ENCODE results near the gene TEAD1. TPM values are rescaled to one million over a fixed set of nuclear protein-coding genes. Genes with fewer than 3 reads are reported as not detected.

Gene TEAD1
- total and polyA plus RNA-seq, 2 experiments from 2014 or later, result 24.5 to 103 TPM

DNA sequence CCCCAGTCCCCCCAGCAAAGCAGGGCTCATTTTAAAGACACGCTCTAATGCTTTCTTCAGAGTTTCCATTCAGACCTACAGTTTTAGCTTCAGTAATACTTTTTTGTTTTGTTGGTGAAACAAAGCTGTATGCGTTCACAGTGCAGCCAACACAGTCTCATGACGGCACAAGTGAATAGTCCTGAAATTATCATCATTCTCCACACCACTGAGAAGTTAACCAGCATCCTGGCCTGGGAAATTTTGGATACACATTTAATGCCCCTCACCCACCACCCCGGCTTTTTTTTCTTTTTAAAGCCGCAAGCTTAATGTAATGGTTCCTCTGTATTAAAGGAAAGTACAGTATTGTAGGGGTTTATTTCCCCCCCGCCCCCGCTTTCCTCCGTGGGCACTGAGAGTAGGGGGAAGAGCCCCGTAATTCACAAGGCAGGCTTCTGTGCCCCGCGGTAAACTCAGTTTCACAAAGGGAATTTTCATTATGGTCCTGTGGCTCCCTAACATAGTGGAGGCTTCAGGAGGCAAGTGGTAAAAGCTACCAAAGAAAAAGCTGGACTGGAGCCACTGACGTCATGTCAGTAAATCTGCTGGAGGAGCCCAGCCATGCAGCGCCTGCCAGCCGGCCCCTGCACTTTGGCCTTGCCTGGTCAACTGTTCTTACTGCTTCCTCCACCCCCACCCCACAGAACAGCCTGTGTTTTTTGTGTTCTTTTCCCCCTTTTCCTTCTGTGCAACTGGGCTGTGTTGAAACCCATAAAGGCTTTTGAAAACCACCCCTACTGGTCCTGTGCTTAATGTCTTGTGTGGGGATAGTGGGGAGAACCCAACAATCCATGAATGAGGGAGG lies 18.2 kb downstream of the TEAD1 start:
- ATAC-seq (peak; percentile 13), DNase-seq (ENCODE audit: low spot score) (no peak)
- no peak overlapping the region for H3K27ac Mint-ChIP-seq
- H4K20me1 ChIP-seq (replicated peaks; ENCODE audit: insufficient read depth), result peaks cover 84% of the 10 kb centered on the region
- peak overlapping the region; percentile 42 for H3K4me2 ChIP-seq
- no peaks in the 10 kb centered on the region for H3K9me2 ChIP-seq (ENCODE audit: insufficient read depth)
- no peaks in the 10 kb centered on the region for H3K36me3 ChIP-seq (ENCODE audit: insufficient read depth)
- TF ChIP-seq STAT1 (IDR thresholded peaks at IDR 0.05; ENCODE audit: unreplicated experiment) (no peak), POLR2AphosphoS5 (IDR thresholded peaks at IDR 0.05; ENCODE audit: low read depth) (no peak)
- TF ChIP-seq, protein P1, sequence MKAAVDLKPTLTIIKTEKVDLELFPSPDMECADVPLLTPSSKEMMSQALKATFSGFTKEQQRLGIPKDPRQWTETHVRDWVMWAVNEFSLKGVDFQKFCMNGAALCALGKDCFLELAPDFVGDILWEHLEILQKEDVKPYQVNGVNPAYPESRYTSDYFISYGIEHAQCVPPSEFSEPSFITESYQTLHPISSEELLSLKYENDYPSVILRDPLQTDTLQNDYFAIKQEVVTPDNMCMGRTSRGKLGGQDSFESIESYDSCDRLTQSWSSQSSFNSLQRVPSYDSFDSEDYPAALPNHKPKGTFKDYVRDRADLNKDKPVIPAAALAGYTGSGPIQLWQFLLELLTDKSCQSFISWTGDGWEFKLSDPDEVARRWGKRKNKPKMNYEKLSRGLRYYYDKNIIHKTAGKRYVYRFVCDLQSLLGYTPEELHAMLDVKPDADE (IDR thresholded peaks at IDR 0.05), result no peak
- TF ChIP-seq, protein P2, sequence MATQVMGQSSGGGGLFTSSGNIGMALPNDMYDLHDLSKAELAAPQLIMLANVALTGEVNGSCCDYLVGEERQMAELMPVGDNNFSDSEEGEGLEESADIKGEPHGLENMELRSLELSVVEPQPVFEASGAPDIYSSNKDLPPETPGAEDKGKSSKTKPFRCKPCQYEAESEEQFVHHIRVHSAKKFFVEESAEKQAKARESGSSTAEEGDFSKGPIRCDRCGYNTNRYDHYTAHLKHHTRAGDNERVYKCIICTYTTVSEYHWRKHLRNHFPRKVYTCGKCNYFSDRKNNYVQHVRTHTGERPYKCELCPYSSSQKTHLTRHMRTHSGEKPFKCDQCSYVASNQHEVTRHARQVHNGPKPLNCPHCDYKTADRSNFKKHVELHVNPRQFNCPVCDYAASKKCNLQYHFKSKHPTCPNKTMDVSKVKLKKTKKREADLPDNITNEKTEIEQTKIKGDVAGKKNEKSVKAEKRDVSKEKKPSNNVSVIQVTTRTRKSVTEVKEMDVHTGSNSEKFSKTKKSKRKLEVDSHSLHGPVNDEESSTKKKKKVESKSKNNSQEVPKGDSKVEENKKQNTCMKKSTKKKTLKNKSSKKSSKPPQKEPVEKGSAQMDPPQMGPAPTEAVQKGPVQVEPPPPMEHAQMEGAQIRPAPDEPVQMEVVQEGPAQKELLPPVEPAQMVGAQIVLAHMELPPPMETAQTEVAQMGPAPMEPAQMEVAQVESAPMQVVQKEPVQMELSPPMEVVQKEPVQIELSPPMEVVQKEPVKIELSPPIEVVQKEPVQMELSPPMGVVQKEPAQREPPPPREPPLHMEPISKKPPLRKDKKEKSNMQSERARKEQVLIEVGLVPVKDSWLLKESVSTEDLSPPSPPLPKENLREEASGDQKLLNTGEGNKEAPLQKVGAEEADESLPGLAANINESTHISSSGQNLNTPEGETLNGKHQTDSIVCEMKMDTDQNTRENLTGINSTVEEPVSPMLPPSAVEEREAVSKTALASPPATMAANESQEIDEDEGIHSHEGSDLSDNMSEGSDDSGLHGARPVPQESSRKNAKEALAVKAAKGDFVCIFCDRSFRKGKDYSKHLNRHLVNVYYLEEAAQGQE (IDR thresholded peaks at IDR 0.05; ENCODE audit: unreplicated experiment), result no peak
- no peaks in the 10 kb centered on the region for H3K9me3 Mint-ChIP-seq
- H3K4me3 ChIP-seq, result no peak overlapping the region
- H3K4me1 Mint-ChIP-seq, result peaks cover 94% of the 10 kb centered on the region
- no peaks in the 10 kb centered on the region for H3F3A ChIP-seq (replicated peaks; ENCODE audit: low read depth)
- no peak overlapping the region; the same call in 2 of the 3 replicates for H3K4me3 Mint-ChIP-seq
- no peak overlapping the region for H3K27ac ChIP-seq (ENCODE audit: low read depth)
- no peak overlapping the region for H2AFZ ChIP-seq
- peaks cover 8% of the 10 kb centered on the region for H3K27me3 ChIP-seq (ENCODE audit: insufficient read depth)
- H3K4me1 ChIP-seq (ENCODE audit: insufficient read depth), result peaks cover 91% of the 10 kb centered on the region
- H3K36me3 Mint-ChIP-seq (ENCODE audit: low read depth), result no peaks in the 10 kb centered on the region
- H3K27me3 Mint-ChIP-seq (ENCODE audit: insufficient read depth, low read depth, poor library complexity), result peaks cover 11% of the 10 kb centered on the region
- peaks cover 100% of the 10 kb centered on the region for H3K79me2 ChIP-seq (replicated peaks; ENCODE audit: insufficient read depth)

DNA sequence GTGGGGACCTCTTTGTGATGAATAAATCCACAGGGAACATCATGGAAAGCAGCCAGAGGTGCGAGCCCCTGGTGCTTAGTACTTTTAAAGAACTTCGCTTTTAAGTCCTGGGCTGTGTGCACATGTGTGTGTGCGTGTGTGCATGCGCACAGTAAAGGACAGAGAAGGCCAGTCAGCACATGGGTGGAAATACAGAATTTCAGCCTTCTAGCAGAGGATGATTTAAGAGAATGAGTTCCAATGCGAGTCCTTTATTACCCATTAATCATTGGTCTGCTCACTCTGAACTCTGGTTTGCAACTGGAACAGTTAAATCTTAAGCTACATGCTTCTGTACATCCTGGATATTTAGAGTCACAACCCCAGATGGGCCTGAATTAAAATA lies 18.9 kb downstream of the TEAD1 start:
- no peak for DNase-seq (ENCODE audit: low spot score)
- Histone ChIP-seq H3K27ac (ENCODE audit: low read depth) (no peak overlapping the region), H3K4me1 (ENCODE audit: insufficient read depth) (peaks cover 92% of the 10 kb centered on the region), H3K27me3 (ENCODE audit: insufficient read depth) (peaks cover 7% of the 10 kb centered on the region), H4K20me1 (replicated peaks; ENCODE audit: insufficient read depth) (peaks cover 88% of the 10 kb centered on the region), H3K36me3 (ENCODE audit: insufficient read depth) (no peaks in the 10 kb centered on the region), H3K9me2 (ENCODE audit: insufficient read depth) (no peaks in the 10 kb centered on the region), H3F3A (replicated peaks; ENCODE audit: low read depth) (no peaks in the 10 kb centered on the region), H2AFZ (no peak overlapping the region), H3K4me2 (peak overlapping the region; percentile 42), H3K4me3 (no peak overlapping the region), H3K79me2 (replicated peaks; ENCODE audit: insufficient read depth) (peaks cover 100% of the 10 kb centered on the region)
- H3K27ac Mint-ChIP-seq, result no peak overlapping the region
- no peak for ATAC-seq
- H3K4me3 Mint-ChIP-seq, result no peak overlapping the region
- peaks cover 92% of the 10 kb centered on the region for H3K4me1 Mint-ChIP-seq
- no peaks in the 10 kb centered on the region for H3K9me3 Mint-ChIP-seq
- peaks cover 15% of the 10 kb centered on the region for H3K27me3 Mint-ChIP-seq (ENCODE audit: insufficient read depth, low read depth, poor library complexity)
- no peaks in the 10 kb centered on the region for H3K36me3 Mint-ChIP-seq (ENCODE audit: low read depth)
- TF ChIP-seq, protein P3, sequence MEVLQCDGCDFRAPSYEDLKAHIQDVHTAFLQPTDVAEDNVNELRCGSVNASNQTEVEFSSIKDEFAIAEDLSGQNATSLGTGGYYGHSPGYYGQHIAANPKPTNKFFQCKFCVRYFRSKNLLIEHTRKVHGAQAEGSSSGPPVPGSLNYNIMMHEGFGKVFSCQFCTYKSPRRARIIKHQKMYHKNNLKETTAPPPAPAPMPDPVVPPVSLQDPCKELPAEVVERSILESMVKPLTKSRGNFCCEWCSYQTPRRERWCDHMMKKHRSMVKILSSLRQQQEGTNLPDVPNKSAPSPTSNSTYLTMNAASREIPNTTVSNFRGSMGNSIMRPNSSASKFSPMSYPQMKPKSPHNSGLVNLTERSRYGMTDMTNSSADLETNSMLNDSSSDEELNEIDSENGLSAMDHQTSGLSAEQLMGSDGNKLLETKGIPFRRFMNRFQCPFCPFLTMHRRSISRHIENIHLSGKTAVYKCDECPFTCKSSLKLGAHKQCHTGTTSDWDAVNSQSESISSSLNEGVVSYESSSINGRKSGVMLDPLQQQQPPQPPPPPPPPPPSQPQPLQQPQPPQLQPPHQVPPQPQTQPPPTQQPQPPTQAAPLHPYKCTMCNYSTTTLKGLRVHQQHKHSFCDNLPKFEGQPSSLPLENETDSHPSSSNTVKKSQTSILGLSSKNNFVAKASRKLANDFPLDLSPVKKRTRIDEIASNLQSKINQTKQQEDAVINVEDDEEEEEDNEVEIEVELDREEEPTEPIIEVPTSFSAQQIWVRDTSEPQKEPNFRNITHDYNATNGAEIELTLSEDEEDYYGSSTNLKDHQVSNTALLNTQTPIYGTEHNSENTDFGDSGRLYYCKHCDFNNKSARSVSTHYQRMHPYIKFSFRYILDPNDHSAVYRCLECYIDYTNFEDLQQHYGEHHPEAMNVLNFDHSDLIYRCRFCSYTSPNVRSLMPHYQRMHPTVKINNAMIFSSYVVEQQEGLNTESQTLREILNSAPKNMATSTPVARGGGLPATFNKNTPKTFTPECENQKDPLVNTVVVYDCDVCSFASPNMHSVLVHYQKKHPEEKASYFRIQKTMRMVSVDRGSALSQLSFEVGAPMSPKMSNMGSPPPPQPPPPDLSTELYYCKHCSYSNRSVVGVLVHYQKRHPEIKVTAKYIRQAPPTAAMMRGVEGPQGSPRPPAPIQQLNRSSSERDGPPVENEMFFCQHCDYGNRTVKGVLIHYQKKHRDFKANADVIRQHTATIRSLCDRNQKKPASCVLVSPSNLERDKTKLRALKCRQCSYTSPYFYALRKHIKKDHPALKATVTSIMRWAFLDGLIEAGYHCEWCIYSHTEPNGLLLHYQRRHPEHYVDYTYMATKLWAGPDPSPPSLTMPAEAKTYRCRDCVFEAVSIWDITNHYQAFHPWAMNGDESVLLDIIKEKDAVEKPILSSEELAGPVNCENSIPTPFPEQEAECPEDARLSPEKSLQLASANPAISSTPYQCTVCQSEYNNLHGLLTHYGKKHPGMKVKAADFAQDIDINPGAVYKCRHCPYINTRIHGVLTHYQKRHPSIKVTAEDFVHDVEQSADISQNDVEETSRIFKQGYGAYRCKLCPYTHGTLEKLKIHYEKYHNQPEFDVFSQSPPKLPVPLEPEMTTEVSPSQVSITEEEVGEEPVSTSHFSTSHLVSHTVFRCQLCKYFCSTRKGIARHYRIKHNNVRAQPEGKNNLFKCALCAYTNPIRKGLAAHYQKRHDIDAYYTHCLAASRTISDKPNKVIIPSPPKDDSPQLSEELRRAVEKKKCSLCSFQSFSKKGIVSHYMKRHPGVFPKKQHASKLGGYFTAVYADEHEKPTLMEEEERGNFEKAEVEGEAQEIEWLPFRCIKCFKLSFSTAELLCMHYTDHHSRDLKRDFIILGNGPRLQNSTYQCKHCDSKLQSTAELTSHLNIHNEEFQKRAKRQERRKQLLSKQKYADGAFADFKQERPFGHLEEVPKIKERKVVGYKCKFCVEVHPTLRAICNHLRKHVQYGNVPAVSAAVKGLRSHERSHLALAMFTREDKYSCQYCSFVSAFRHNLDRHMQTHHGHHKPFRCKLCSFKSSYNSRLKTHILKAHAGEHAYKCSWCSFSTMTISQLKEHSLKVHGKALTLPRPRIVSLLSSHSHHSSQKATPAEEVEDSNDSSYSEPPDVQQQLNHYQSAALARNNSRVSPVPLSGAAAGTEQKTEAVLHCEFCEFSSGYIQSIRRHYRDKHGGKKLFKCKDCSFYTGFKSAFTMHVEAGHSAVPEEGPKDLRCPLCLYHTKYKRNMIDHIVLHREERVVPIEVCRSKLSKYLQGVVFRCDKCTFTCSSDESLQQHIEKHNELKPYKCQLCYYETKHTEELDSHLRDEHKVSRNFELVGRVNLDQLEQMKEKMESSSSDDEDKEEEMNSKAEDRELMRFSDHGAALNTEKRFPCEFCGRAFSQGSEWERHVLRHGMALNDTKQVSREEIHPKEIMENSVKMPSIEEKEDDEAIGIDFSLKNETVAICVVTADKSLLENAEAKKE (CRISPR knock-in tag; IDR thresholded peaks at IDR 0.05), result no peak
- TF ChIP-seq, protein P4, sequence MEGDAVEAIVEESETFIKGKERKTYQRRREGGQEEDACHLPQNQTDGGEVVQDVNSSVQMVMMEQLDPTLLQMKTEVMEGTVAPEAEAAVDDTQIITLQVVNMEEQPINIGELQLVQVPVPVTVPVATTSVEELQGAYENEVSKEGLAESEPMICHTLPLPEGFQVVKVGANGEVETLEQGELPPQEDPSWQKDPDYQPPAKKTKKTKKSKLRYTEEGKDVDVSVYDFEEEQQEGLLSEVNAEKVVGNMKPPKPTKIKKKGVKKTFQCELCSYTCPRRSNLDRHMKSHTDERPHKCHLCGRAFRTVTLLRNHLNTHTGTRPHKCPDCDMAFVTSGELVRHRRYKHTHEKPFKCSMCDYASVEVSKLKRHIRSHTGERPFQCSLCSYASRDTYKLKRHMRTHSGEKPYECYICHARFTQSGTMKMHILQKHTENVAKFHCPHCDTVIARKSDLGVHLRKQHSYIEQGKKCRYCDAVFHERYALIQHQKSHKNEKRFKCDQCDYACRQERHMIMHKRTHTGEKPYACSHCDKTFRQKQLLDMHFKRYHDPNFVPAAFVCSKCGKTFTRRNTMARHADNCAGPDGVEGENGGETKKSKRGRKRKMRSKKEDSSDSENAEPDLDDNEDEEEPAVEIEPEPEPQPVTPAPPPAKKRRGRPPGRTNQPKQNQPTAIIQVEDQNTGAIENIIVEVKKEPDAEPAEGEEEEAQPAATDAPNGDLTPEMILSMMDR (conservative IDR thresholded peaks at IDR 0.05; ENCODE audit: low read depth in 2 of 2), result no peak
- no peak for TF ChIP-seq JUNB (IDR thresholded peaks at IDR 0.05; ENCODE audit: unreplicated experiment)
- no peak for TF ChIP-seq ZNF331 (CRISPR knock-in tag; IDR thresholded peaks at IDR 0.05; ENCODE audit: low read depth)
